Ectodermal cell (in vitro differentiated cells): Measurements from ENCODE around the gene SNX9.

Source experiments
- H3K27ac ChIP-seq: 2 replicates; pipeline ENCODE4 v1.7.0; 2013; ENCODE audit warnings: mild to moderate bottlenecking, low read depth, low read length; ENCODE audit not compliant: insufficient read depth, poor library complexity, severe bottlenecking
- H3K27me3 ChIP-seq: 2 replicates; pipeline ENCODE4 v1.7.0; 2013; ENCODE audit warnings: mild to moderate bottlenecking, low read length; ENCODE audit not compliant: insufficient read depth, control insufficient read depth, poor library complexity, severe bottlenecking
- H3K36me3 ChIP-seq: one replicate; pipeline ENCODE4 v1.7.0; 2013; ENCODE audit warnings: low read length; ENCODE audit not compliant: control insufficient read depth, insufficient read depth
- H3K4me1 ChIP-seq: one replicate; pipeline ENCODE4 v1.7.0; 2013; ENCODE audit warnings: low read length; ENCODE audit not compliant: control insufficient read depth, insufficient read depth
- H3K4me3 ChIP-seq: 2 replicates; pipeline ENCODE4 v1.7.0; 2013; ENCODE audit warnings: low read depth, low read length, control low read depth; ENCODE audit not compliant: insufficient read depth
- H3K9me3 ChIP-seq: 2 replicates; pipeline ENCODE4 v1.7.0; 2013; ENCODE audit warnings: mild to moderate bottlenecking, low read length, moderate library complexity; ENCODE audit not compliant: control insufficient read depth
- WGBS, 2 experiments: methylation state at CpG; one replicate each; pipeline ENCODE4 v1.1.7; 2013; ENCODE audit warnings: missing lambda C conversion rate in 2 of 2; 5-methylcytosine and 5-hydroxymethylcytosine counted together

SNX9 gene

GRCh38 chr6:157813191-157813590, 9.9 kb upstream of the SNX9 start:
- H3K27ac ChIP-seq, result no peak overlapping the region
- no peaks in the 10 kb centered on the region for H3K36me3 ChIP-seq
- no peaks in the 10 kb centered on the region for H3K27me3 ChIP-seq
- H3K4me1 ChIP-seq, result no peaks in the 10 kb centered on the region
- no peaks in the 10 kb centered on the region for H3K9me3 ChIP-seq
- 85 to 88% methylated on average over 5 of the region's 5 CpGs for WGBS, 2 experiments
- no peak overlapping the region for H3K4me3 ChIP-seq

GRCh38 chr6:157813750-157814455, 9.1 kb upstream of the SNX9 start:
- Histone ChIP-seq H3K4me3 (no peak overlapping the region), H3K27me3 (no peaks in the 10 kb centered on the region), H3K27ac (no peak overlapping the region), H3K4me1 (no peaks in the 10 kb centered on the region), H3K9me3 (no peaks in the 10 kb centered on the region), H3K36me3 (no peaks in the 10 kb centered on the region)
- 73 to 76% methylated on average over 5 of the region's 5 CpGs for WGBS, 2 experiments

- WGBS, 2 experiments, result 81 to 90% methylated on average over 4 of the region's 4 CpGs
- no peaks in the 10 kb centered on the region for H3K4me1 ChIP-seq
- H3K4me3 ChIP-seq, result no peak overlapping the region
- no peak overlapping the region for H3K27ac ChIP-seq
- H3K27me3 ChIP-seq, result no peaks in the 10 kb centered on the region
- no peaks in the 10 kb centered on the region for H3K9me3 ChIP-seq
- H3K36me3 ChIP-seq, result no peaks in the 10 kb centered on the region
These were observed 8.2 kb upstream of the SNX9 start for GRCh38 chr6:157814883-157815282.

GRCh38 chr6:157821342-157822033, 1.6 kb upstream of the SNX9 start:
- peaks cover 4% of the 10 kb centered on the region for H3K4me1 ChIP-seq
- 92 to 99% methylated on average over 4 to 5 of the region's 6 CpGs for WGBS, 2 experiments
- H3K36me3 ChIP-seq, result no peaks in the 10 kb centered on the region
- H3K4me3 ChIP-seq, result no peak overlapping the region
- H3K27me3 ChIP-seq, result peaks cover 20% of the 10 kb centered on the region
- no peak overlapping the region for H3K27ac ChIP-seq
- no peaks in the 10 kb centered on the region for H3K9me3 ChIP-seq

GRCh38 chr6:157822245-157823000, 623 bp upstream of the SNX9 start:
- WGBS, 2 experiments, result 11% methylated on average over 53 of the region's 53 CpGs
- Histone ChIP-seq H3K4me3 (peak overlapping the region; percentile 81), H3K27ac (no peak overlapping the region), H3K27me3 (peaks cover 20% of the 10 kb centered on the region), H3K9me3 (no peaks in the 10 kb centered on the region), H3K36me3 (no peaks in the 10 kb centered on the region), H3K4me1 (peaks cover 4% of the 10 kb centered on the region)

GRCh38 chr6:157823528-157824370, 703 bp downstream of the SNX9 start:
- Histone ChIP-seq H3K4me1 (peaks cover 4% of the 10 kb centered on the region), H3K9me3 (no peaks in the 10 kb centered on the region), H3K27me3 (peaks cover 20% of the 10 kb centered on the region), H3K4me3 (peak overlapping the region; percentile 81), H3K36me3 (no peaks in the 10 kb centered on the region), H3K27ac (no peak overlapping the region)
- WGBS, 2 experiments, result 0% methylated on average over 73 to 74 of the region's 74 CpGs

- no peak overlapping the region for H3K4me3 ChIP-seq
These were observed 2.3 kb downstream of the SNX9 start for GRCh38 chr6:157825243-157825904.

GRCh38 chr6:157830354-157831017, 7.4 kb downstream of the SNX9 start:
- Histone ChIP-seq H3K27me3 (no peaks in the 10 kb centered on the region), H3K36me3 (no peaks in the 10 kb centered on the region), H3K9me3 (no peaks in the 10 kb centered on the region), H3K4me3 (no peak overlapping the region), H3K4me1 (peaks cover 33% of the 10 kb centered on the region), H3K27ac (peak overlapping the region; percentile 70)
- 66 to 74% methylated on average over 5 of the region's 6 CpGs for WGBS, 2 experiments

More at GRCh38 chr6:157825243-157825904, 2.3 kb downstream of the SNX9 start:
- WGBS, 2 experiments, result 72% methylated on average over 9 to 10 of the region's 10 CpGs
- Histone ChIP-seq H3K4me1 (peaks cover 8% of the 10 kb centered on the region), H3K36me3 (no peaks in the 10 kb centered on the region), H3K9me3 (no peaks in the 10 kb centered on the region), H3K27me3 (peaks cover 20% of the 10 kb centered on the region), H3K27ac (no peak overlapping the region)

GRCh38 chr6:157831018-157831369, 7.9 kb downstream of the SNX9 start:
- Histone ChIP-seq H3K36me3 (no peaks in the 10 kb centered on the region), H3K4me3 (no peak overlapping the region)

More at GRCh38 chr6:157831018-157831369, 7.9 kb downstream of the SNX9 start:
- H3K27ac ChIP-seq, result peak overlapping the region; percentile 64
- 67 to 75% methylated on average over 2 of the region's 2 CpGs for WGBS, 2 experiments
- H3K9me3 ChIP-seq, result no peaks in the 10 kb centered on the region
- H3K27me3 ChIP-seq, result no peaks in the 10 kb centered on the region
- H3K4me1 ChIP-seq, result peaks cover 33% of the 10 kb centered on the region
